Activated T-cell treated with anti-CD3 and anti-CD28 coated beads for 48 hours (primary cell): ENCODE data around the gene PATE3.

Experiments
- DNase-seq: peaks from one replicate; pipeline ENCODE4 v3.0.0-alpha.2; 2020; ENCODE audit warnings: low read depth

PATE3 gene

GRCh38 chr11:125787827-125788226, at the start of gene PATE3:
Gene PATE3 (plus strand): TSS chr11:125788127. CDS start chr11:125788152, 25 bp downstream.
- DNase-seq = no peak

- no peak for DNase-seq
Observed at GRCh38 chr11:125740617-125741016, 47.3 kb upstream of the PATE3 start.

GRCh38 chr11:125743681-125744080, 44.2 kb upstream of the PATE3 start:
- DNase-seq = no peak

DNA sequence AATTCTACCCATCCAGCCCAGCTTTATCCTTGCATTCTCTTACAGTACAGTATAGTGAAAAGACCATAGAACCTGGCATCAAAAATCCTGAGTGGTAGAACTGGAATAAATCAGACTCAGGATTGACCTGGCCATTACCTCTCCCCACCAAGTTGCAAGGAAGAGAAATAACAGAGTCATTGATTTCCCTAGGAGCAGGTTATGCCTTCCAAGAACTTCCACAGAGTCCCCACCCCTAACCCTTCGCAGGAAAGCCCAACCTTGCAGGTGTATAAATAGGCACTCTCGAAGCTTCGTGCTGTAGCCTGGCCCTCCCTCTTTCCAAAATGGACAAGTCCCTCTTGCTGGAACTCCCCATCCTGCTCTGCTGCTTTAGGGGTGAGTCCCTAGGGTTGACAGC, 41.9 kb upstream of the PATE3 start, which contains the start of gene PATE1:
Gene PATE1, plus strand, starts transcription at position 301 of the 400 bp plus-strand sequence. Its CDS starts 26 bp downstream, at position 327.
- DNase-seq = no peak

- no peak for DNase-seq
Observed at GRCh38 chr11:125750629-125751028, 37.3 kb upstream of the PATE3 start.

GRCh38 chr11:125756050-125756449, 31.9 kb upstream of the PATE3 start:
- no peak for DNase-seq

- DNase-seq = no peak
Observed at GRCh38 chr11:125762445-125762844, 25.5 kb upstream of the PATE3 start.

DNA sequence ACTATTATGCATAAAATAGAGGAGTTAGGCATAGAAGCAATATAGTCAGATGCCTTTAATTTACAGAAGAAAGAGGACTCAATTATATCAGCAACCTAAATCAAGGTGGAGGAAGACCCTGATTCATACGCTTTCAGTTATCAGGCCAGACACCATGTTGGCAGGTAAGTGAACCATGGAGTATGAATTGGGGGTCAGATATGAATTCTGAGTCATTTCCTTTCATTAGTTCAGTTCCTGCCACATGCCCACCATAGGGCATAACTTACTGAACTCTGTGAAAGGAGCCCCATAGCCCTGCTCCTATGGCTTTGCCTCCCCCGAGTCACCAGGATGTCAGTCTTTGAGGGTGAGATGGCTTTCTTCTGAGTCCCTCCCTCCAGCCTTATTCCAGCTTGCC, 24.4 kb upstream of the PATE3 start:
- no peak for DNase-seq

DNA sequence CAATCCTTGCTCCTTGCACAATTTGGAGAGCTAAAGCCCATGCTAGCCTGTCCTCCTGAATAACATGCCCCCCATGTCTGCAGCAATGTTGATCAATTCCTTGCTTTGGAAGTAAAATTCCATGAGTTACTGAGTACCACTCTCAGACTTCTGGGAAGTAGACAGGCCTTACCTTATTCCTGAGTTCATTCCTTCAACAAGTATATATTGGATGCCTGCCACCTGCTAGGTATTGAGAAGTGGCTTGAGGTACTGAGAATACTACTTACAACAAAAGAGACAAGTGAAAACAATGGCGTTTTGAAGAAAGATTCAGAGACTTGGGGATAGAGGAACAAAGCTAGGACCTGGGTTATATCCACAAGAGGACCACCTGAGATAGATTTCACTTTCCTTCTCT, 21.7 kb upstream of the PATE3 start:
- DNase-seq = no peak

DNA sequence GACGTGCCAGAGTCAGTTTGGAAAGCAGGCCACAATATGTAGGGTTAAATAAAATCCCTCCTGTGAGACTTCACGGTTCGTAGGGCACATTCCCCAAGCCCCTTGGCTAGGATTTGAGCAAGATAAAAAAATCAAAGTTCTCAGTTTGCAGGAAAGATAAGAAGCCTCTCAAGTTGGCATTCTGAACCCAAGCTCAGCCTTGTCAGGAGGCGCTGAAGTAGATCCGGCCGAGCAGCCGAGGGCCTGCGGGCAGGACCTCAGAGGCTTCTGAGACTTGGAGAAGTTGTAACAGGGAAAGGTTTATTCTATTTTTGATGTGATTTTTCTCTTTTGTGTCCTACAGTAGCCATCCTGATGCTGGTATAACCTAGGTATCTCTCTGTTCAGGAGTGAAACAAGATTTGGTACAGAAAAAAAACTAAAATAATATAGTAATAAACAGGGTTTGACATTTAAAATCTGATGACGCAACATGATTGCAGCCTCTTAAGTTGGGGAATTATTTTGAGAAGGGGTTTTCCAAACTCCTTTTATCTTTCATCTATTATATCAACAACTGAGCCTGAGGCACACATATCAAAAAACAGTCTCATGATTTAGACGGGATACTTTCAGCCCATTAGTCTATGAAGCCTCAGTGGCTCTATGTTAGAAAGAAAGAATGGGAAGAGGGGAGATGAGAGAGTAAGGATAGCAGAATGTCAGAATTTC, 19.4 kb upstream of the PATE3 start:
- no peak for DNase-seq

DNA sequence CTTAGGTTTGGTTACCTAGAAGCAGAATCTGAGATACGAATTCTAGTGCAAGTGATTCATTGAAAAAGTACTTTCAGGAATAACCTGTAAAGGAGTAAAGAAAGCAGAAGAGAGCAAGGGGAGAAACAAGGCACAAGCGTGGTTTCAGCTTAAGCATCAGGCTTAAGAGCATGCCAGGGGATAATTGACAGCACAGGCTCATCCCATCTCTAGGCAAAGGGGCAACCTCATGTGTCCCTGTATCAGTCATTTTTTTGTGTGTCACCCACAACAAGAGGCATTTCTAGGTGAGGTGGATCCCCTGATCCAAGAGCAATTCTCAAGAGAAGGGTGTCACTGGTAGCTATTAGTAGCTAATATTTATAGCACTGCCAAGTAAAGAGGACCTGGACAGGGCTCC, 17.3 kb upstream of the PATE3 start:
- DNase-seq = no peak

GRCh38 chr11:125772834-125773505, 15.0 kb upstream of the PATE3 start:
- no peak for DNase-seq

DNA sequence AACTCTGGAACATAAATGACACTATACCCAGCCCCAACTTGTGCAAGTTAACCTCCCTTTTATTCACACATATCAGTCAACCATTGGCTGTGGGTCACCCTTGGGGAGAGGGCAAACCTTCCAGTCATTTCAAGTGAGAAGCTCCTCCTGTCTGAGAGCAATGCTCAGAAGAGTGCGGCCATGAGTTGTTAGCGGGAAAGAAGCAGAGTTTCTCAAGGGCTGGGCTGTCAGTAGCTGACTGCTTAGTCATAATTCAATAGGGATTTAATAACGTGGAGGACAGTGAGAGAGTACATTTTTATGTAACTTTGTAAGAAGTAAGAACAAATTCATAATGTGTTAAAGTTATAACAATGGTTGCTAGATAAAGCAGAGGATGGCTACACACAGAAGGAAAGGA, 14.4 kb upstream of the PATE3 start:
- DNase-seq = no peak

- DNase-seq = no peak
Observed at GRCh38 chr11:125777309-125777708, 10.6 kb upstream of the PATE3 start.

DNA sequence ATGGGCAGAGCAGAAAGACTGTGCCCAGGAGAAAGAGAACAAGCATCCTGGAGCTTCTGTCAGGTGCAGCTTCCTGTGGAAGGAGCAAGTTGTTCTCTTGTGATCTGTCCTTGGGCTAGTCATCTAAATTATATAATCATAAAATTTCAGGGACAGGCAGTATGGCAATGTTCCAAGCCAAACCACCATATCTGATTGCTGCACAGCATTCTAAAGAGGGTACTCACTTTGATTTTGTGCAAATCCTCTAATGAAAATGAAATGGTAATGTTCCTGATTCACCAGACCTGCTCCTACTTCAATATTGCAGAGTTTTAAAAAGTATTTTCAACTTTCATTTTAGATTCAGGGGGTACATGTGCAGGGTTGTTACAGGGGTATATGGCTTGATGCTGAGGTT, 9.2 kb upstream of the PATE3 start, which contains the start of gene PATE2:
Gene PATE2, minus strand, starts transcription at position 101 of the 400 bp plus-strand sequence. Its CDS starts 55 bp downstream, at position 46.
- DNase-seq = no peak

GRCh38 chr11:125784678-125785077, 3.2 kb upstream of the PATE3 start:
- no peak for DNase-seq

DNA sequence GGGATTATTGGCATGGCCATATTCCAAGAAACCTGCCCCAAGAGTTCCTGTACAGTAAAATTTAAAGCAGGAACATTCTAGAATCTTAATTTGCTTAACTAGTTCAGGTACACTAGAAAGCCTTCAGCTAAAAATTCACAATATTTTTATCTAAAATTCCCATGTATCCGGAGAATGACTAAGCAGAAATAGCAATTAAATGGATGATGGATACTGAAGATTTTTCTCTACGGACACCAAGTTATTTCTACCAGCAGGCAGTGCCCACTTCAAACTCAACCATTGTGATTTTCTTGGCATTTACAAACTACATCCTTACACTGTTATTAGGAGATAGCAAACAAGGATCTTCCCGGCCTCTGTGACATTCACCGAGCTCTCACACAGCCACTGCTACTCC, 2.9 kb downstream of the PATE3 start:
- DNase-seq = no peak

DNA sequence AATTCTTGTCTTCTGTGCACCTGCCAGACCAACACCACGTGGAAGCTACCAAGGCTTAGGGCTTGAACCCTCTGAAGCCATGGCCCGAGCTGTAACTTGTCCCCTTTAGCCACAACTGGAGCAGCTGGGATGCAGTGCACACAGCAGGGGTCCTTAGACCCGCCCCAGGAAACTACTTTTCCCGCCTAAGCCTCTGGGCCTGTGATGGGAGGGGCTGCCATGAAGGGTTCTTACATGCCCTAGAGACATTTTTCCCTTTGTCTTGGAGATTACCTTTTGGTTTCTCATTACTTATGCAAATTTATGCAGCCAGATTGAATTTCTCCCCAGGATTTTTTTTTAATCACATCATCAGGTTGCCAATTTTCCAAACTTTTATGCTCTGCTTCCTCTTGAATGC, 9.7 kb downstream of the PATE3 start:
- no peak for DNase-seq

DNA sequence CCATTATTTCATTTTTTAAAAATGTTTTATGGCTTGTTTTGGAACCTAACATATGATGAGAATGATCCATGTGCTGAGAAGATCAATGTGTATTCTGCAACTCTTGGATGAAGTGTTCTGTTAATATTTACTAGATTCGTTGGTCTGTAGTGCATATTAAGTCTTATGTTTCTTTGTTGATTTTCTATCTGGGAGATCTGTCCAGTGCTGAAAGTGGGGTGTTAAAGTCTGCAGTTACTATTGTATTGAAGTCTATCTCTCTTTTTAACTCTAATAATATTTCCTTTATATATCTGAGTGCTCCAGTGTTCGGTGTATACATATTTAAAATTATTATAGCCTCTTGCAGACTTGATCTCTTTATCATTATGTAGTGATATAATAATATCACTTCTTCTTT, 11.9 kb downstream of the PATE3 start:
- no peak for DNase-seq

GRCh38 chr11:125802387-125802786, 14.5 kb downstream of the PATE3 start:
- DNase-seq = no peak

GRCh38 chr11:125807909-125808308, 20.0 kb downstream of the PATE3 start:
- DNase-seq = no peak

DNA sequence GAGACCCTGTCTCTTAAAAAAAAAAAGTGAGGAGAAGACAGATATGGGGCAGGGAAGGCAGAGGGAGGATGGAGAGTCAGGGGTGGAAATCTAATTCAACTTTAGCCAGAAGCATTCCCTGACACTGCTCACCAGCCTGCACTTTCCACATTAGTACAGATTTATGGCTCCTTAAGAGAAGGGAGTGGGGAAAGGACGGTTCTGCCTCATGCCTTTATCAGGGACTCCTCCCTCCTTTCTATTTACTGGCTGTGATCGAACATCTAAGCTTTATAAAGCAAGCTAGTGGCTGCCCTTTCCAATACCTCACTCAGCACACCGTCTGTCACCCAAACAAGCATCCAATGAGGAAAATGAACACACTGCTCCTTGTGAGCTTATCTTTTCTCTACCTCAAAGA, 45.1 kb downstream of the PATE3 start, which contains the start of gene PATE4:
Gene PATE4, plus strand, starts transcription at position 301 of the 400 bp plus-strand sequence. Its CDS starts 44 bp downstream, at position 345.
- no peak for DNase-seq

DNA sequence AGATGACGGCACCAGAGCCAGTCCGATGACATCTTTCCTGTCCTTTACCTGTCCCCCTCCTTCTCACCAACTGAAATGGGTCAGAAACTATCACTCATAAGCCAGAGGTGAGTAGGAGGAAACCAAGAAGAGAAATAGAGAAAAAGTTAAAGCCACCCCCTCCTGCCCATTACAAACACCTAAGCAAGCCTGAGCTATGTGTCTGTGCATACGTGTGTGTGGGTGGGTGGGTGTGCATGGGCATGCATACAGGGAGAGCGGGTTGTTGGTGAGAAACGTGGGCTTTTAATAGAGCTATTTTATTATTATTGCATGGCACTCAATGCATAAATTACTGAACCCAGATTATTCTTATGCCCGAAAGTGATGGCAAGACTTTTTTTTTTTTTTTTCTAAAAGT, 47.8 kb downstream of the PATE3 start:
- DNase-seq = no peak
